HepG2 (cell line): ENCODE results near the gene METTL23. TPM values are rescaled to one million over a fixed set of nuclear protein-coding genes. Genes with fewer than 3 reads are reported as not detected.

Experiments used
- ATAC-seq: fragments of 200-7000 bp; cut with Tn5 transposase; 3 replicates; pipeline ENCODE4 v1.9.1; 2020; ENCODE audit warnings: mild to moderate bottlenecking, moderate library complexity
- BruUV-seq: library from RNA; stranded (reverse); fragments of 400-500 nt; replicated peaks from 2 replicates; lab custom pipeline; 2021; lab: Mats Ljungman, UMichigan
- CTCF ChIA-PET: fragments of 300-600 bp; formaldehyde crosslinking; extraction: SDS; loops from one replicate; lab custom pipeline; 2021; ENCODE audit warnings: low total read pairs, inconsistent platforms, low intra/inter-chr PET ratio; lab: Yijun Ruan, JAX
- POLR2A ChIA-PET: fragments of 350-600 bp; sonication (Branson Sonifier 250); formaldehyde crosslinking; loops from one replicate; lab custom pipeline; 2020; ENCODE audit warnings: antibody characterized with exemption, inconsistent platforms; lab: Yijun Ruan, JAX
- DNase-seq: peaks from one replicate; pipeline ENCODE4 v3.0.0-alpha.2; 2015; ENCODE audit warnings: low spot score
- FAIRE-seq: peaks from 3 replicates; lab custom pipeline; 2011; peaks lifted over from hg19 to GRCh38; lab: Jason Lieb, UNC
- H2AFZ ChIP-seq: one replicate; pipeline ENCODE4 v1.6.1; 2011; ENCODE audit warnings: low read length, inconsistent platforms
- H3K27ac ChIP-seq: fragments of 300-600 bp; 3 replicates; pipeline ENCODE4 v1.8.0; 2011; ENCODE audit warnings: mixed run types, mild to moderate bottlenecking, mixed read lengths, low read length, inconsistent platforms; ENCODE audit not compliant: insufficient read depth; ENCODE audit errors: extremely low read length
- H3K27me3 ChIP-seq, 2 experiments: fragments of 200-600 bp in 1 of 2; 2 replicates in 1 of 2; 3 replicates in 1 of 2; pipeline versions ENCODE4 v1.6.0 to v1.8.0; 2011; ENCODE audit warnings: low read length in 2 of 2, mild to moderate bottlenecking in 2 of 2, moderate library complexity in 2 of 2, inconsistent platforms in 1 of 2; ENCODE audit not compliant: insufficient read depth in 2 of 2, control insufficient read depth in 1 of 2
- H3K36me3 ChIP-seq, 2 experiments: fragments of 200-600 bp in 1 of 2; replicated peaks in 1 of 2; 2 replicates in 1 of 2; 3 replicates in 1 of 2; pipeline versions ENCODE4 v1.5.1 to v1.8.0; 2011; ENCODE audit warnings: low read length in 2 of 2, inconsistent platforms in 1 of 2; ENCODE audit not compliant: insufficient read depth in 2 of 2, control insufficient read depth in 1 of 2
- H3K4me1 ChIP-seq: 2 replicates; pipeline ENCODE4 v1.5.1; 2012; ENCODE audit warnings: low read length, inconsistent platforms; ENCODE audit not compliant: insufficient read depth
- H3K4me2 ChIP-seq: 2 replicates; pipeline ENCODE4 v1.6.0; 2011; ENCODE audit warnings: low read depth, low read length, inconsistent platforms
- H3K4me3 ChIP-seq, 3 experiments: fragments of 200-600 bp in 1 of 3; sonication (generic), shearing (Covaris generic) in 1 of 3; replicated peaks in 1 of 3; 2 replicates each; pipeline ENCODE4 v1.5.1; 2011 to 2016; ENCODE audit warnings: low read length in 3 of 3, inconsistent platforms in 2 of 3, low read depth in 2 of 3, mild to moderate bottlenecking in 2 of 3, control low read depth in 1 of 3, mixed read lengths in 1 of 3; ENCODE audit not compliant: insufficient read depth in 1 of 3
- H3K79me2 ChIP-seq: one replicate; pipeline ENCODE4 v1.6.1; 2011; ENCODE audit warnings: low read length, inconsistent platforms; ENCODE audit not compliant: insufficient read depth
- H3K9ac ChIP-seq: 2 replicates; pipeline ENCODE4 v1.6.0; 2011; ENCODE audit warnings: mild to moderate bottlenecking, low read depth, low read length, inconsistent platforms; ENCODE audit not compliant: insufficient read depth
- H3K9me3 ChIP-seq: 2 replicates; pipeline ENCODE4 v1.5.1; 2012; ENCODE audit warnings: mild to moderate bottlenecking, low read length
- H4K20me1 ChIP-seq: 2 replicates; pipeline ENCODE4 v1.6.0; 2011; ENCODE audit warnings: inconsistent platforms, mild to moderate bottlenecking, low read length, moderate library complexity; ENCODE audit not compliant: insufficient read depth
- IRF9 ChIP-seq: sonication (generic); formaldehyde crosslinking; IDR thresholded peaks from 2 replicates; pipeline ENCODE4 v1.8.0; 2022; ENCODE audit warnings: missing genetic modification reagents, mild to moderate bottlenecking, borderline replicate concordance
- MAZ ChIP-seq, 2 experiments: sonication (generic) in 1 of 2; formaldehyde crosslinking in 1 of 2; IDR thresholded peaks; 2 replicates each; pipeline versions ENCODE4 v1.5.0 to v1.6.1; 2012 to 2020; ENCODE audit warnings: low read depth in 2 of 2, mild to moderate bottlenecking in 2 of 2, borderline replicate concordance in 1 of 2, improper control_type of control experiment in 1 of 2, low read length in 1 of 2, missing genetic modification reagents in 1 of 2, moderate library complexity in 1 of 2
- RBAK ChIP-seq: sonication (generic); formaldehyde crosslinking; IDR thresholded peaks from 2 replicates; pipeline ENCODE4 v1.5.1; 2020; ENCODE audit warnings: mild to moderate bottlenecking, missing genetic modification reagents
- SNAPC4 ChIP-seq: sonication (generic); formaldehyde crosslinking; IDR thresholded peaks from 2 replicates; pipeline ENCODE4 v1.4.0; 2020; ENCODE audit warnings: mild to moderate bottlenecking, missing genetic modification reagents
- STAT5B ChIP-seq: sonication (generic); formaldehyde crosslinking; IDR thresholded peaks from 2 replicates; pipeline ENCODE4 v1.4.0; 2020; ENCODE audit warnings: missing genetic modification reagents
- TBP ChIP-seq: sonication (generic); formaldehyde crosslinking; IDR thresholded peaks from 2 replicates; pipeline ENCODE4 v1.5.0; 2020; ENCODE audit warnings: missing genetic modification reagents
- ZNF256 ChIP-seq: sonication (generic); formaldehyde crosslinking; conservative IDR thresholded peaks from 2 replicates; pipeline ENCODE4 v1.4.0; 2020; ENCODE audit warnings: missing genetic modification reagents
- ZNF260 ChIP-seq: sonication (generic); formaldehyde crosslinking; IDR thresholded peaks from 2 replicates; pipeline ENCODE4 v1.4.0; 2020; ENCODE audit warnings: missing genetic modification reagents, low read depth, mild to moderate bottlenecking, borderline replicate concordance
- ZNF781 ChIP-seq: sonication (generic); formaldehyde crosslinking; IDR thresholded peaks from 2 replicates; pipeline ENCODE4 v1.5.1; 2020; ENCODE audit warnings: borderline replicate concordance, mild to moderate bottlenecking, missing genetic modification reagents; ENCODE audit errors: not compliant biosample characterization
- WGBS: methylation state at CpG from one replicate; pipeline ENCODE4 v1.1.6; 2017; ENCODE audit warnings: low lambda C conversion rate; 5-methylcytosine and 5-hydroxymethylcytosine counted together
- in situ Hi-C: cut with HindIII; loops from 2 replicates; pipeline ENCODE4 v1.10.0; 2017; ENCODE audit warnings: low pct_unique_long_range_greater_than_20kb; ENCODE audit not compliant: extremely low pct_ligation_motif_present
- intact Hi-C: fragments of 100-400 bp; cut with micrococcal nuclease; formaldehyde crosslinking; loops from one replicate; pipeline ENCODE4 v1.10.0; 2022; ENCODE audit not compliant: unreplicated experiment
- polyA plus RNA-seq, 8 experiments: library from polyadenylated mRNA; depleted of rRNA in 3 of 8; stranded (reverse) in 7 of 8; unstranded in 1 of 8; fragments of >200 nt; fragmentation: Illumina TruSeq in 4 of 8; extraction: Trizol in 4 of 8; gene quantifications; 2 replicates each; pipeline versions ENCODE4 v1.2.1 to v1.2.3, GENCODE V29; 2011 to 2016; ENCODE audit warnings: low read depth in 4 of 8, missing spikeins in 1 of 8, mixed read lengths in 1 of 8; ENCODE audit not compliant: insufficient read depth in 1 of 8
- total RNA-seq, 5 experiments: library from RNA; depleted of rRNA; stranded (reverse); fragments of >200 nt; fragmentation: Illumina TruSeq; extraction: Trizol; gene quantifications; 2 replicates each; pipeline ENCODE4 v1.2.3, GENCODE V29; 2016; ENCODE audit warnings: low read depth in 1 of 5

METTL23 gene
- total and polyA plus RNA-seq, 2 of the 13 experiments (the other 11 are each of a cell fraction or from before 2014, with no cell fraction given): 39.9 to 104 TPM

- TF ChIP-seq STAT5B (CRISPR knock-in tag): no peak
- no peak for TF ChIP-seq ZNF781 (CRISPR knock-in tag)
- no peak for TF ChIP-seq MAZ (IDR thresholded peaks at IDR 0.05; ENCODE audit: borderline replicate concordance, low read depth, low read length)
- no peak for TF ChIP-seq MAZ (CRISPR knock-in tag; IDR thresholded peaks at IDR 0.05; ENCODE audit: low read depth)
- 0 out of 2 replicates have a peak, but pooled peaks have one; percentile 24 for TF ChIP-seq RBAK (CRISPR knock-in tag)
- TF ChIP-seq, all 625 proteins: peak for 16
Observed at GRCh38 chr17:76735006-76735405, 8.4 kb downstream of the METTL23 start (continued).

- DNase-seq (no peak), ATAC-seq (no peak), FAIRE-seq (no peak)
- H3K9me3 ChIP-seq: no peaks in the 10 kb centered on the region
- peaks cover 12 to 35% of the 10 kb centered on the region in 2 experiments for H3K36me3 ChIP-seq
- H3K4me1 ChIP-seq: peaks cover 51% of the 10 kb centered on the region
- POLR2A ChIA-PET: interaction anchor here (2.4 to 4.1 kb wide), 4 partner anchors 8 to 64 kb away, joined by 7 to 71 read pairs (median 14); partner anchors contain the start of genes JMJD6 and METTL23
- in situ Hi-C loops: no loop called here
- peak overlapping the region; percentile 100 for H3K9ac ChIP-seq
- H3K79me2 ChIP-seq: peaks cover 65% of the 10 kb centered on the region
- H4K20me1 ChIP-seq: peaks cover 35% of the 10 kb centered on the region
- peak overlapping the region; percentile 96 for H3K27ac ChIP-seq
- H2AFZ ChIP-seq: no peak overlapping the region
- H3K27me3 ChIP-seq: peaks cover 0 to 3% of the 10 kb centered on the region in 2 experiments; a peak in 1 of 5 replicates
- intact Hi-C loops: no loop called here
- H3K4me3 ChIP-seq: peak overlapping the region; percentile 93 to 100 (median 100)
- peak overlapping the region; percentile 88 for H3K4me2 ChIP-seq
- WGBS: under 1% methylated on average over 19 of the region's 20 CpGs
- CTCF ChIA-PET: no interaction called here
- BruUV-seq: no TSS peak
- TF ChIP-seq IRF9 (CRISPR knock-in tag) (0 out of 2 replicates have a peak, but pooled peaks have one; percentile 36), ZNF256 (CRISPR knock-in tag) (0 out of 2 replicates have a peak, but pooled peaks have one; percentile 15), ZNF260 (no peak), SNAPC4 (0 out of 2 replicates have a peak, but pooled peaks have one; percentile 16), TBP (CRISPR knock-in tag) (0 out of 2 replicates have a peak, but pooled peaks have one; percentile 19)
Observed at GRCh38 chr17:76735586-76736348, 9.1 kb downstream of the METTL23 start.
